Calu3 (cell line): ENCODE results near the gene IGSF9. TPM values are rescaled to one million over a fixed set of nuclear protein-coding genes. Genes with fewer than 3 reads are reported as not detected.

ENCODE experiments used
- BruUV-seq: library from RNA; stranded (reverse); fragments of 400-500 nt; replicated peaks from 2 replicates; lab custom pipeline; 2021; lab: Mats Ljungman, UMichigan
- CTCF ChIA-PET: fragments of 300-600 bp; sonication (Branson Sonifier 250); formaldehyde crosslinking; loops from one replicate; lab custom pipeline; 2022; ENCODE audit warnings: antibody characterized with exemption; lab: Charles Lee
- DNase-seq: peaks from one replicate; pipeline ENCODE4 v3.0.0; 2022
- H3K27ac Mint-ChIP-seq: one replicate; pipeline ENCODE4 v1.8.0; 2022; ENCODE audit warnings: mixed read lengths; ENCODE audit not compliant: unreplicated experiment
- H3K27me3 Mint-ChIP-seq: one replicate; pipeline ENCODE4 v1.8.0; 2022; ENCODE audit warnings: mixed read lengths; ENCODE audit not compliant: unreplicated experiment
- H3K36me3 Mint-ChIP-seq: one replicate; pipeline ENCODE4 v1.8.0; 2022; ENCODE audit warnings: mild to moderate bottlenecking, moderate library complexity, mixed read lengths; ENCODE audit not compliant: insufficient read depth, unreplicated experiment
- H3K4me1 Mint-ChIP-seq: one replicate; pipeline ENCODE4 v1.8.0; 2022; ENCODE audit warnings: mild to moderate bottlenecking, low read depth, mixed read lengths; ENCODE audit not compliant: unreplicated experiment
- H3K4me3 Mint-ChIP-seq: one replicate; pipeline ENCODE4 v1.8.0; 2022; ENCODE audit warnings: mild to moderate bottlenecking, low read depth, moderate library complexity, mixed read lengths; ENCODE audit not compliant: unreplicated experiment
- H3K9me3 Mint-ChIP-seq: one replicate; pipeline ENCODE4 v1.8.0; 2022; ENCODE audit warnings: low read depth, mixed read lengths; ENCODE audit not compliant: unreplicated experiment
- intact Hi-C: fragments of 100-400 bp; cut with micrococcal nuclease; formaldehyde crosslinking; loops from one replicate; pipeline ENCODE4 v1.10.0; 2022; ENCODE audit not compliant: unreplicated experiment
- total RNA-seq: library from RNA; stranded (reverse); gene quantifications from 2 replicates; pipeline ENCODE4 v1.2.3, GENCODE V29; 2022
- TF ChIP-seq, protein P1 (sequence below): fragments of 200-600 bp; IDR thresholded peaks from one replicate; pipeline ENCODE4 v1.8.0; 2022; ENCODE audit warnings: antibody characterized with exemption; ENCODE audit not compliant: unreplicated experiment

IGSF9 gene
- total RNA-seq, 1 experiment from 2014 or later, result 7.6 TPM

DNA sequence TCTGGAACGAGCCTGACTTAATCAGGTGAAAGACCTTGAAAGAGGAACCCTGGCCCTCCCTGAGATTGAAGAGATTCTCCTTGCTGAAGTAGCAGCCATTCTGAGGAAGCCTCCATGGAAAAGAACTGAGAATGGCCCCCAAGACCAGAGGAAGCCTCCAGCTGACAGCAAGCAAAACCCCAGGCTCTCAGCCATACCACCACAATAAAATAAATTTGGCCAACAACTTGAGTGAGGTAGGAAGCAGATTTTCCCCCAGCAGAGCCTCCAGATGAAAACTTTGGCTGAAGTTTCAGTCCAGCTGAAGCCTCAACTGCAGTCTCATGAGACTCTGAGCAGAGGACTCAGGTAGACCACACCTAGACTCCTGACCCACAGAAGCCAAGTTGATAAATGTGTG, 42.6 kb upstream of the IGSF9 start:
- H3K4me1 Mint-ChIP-seq, result no peaks in the 10 kb centered on the region
- peaks cover 39% of the 10 kb centered on the region for H3K27me3 Mint-ChIP-seq
- CTCF ChIA-PET, result no interaction called here
- intact Hi-C loops, result no loop called here
- DNase-seq, result no peak
- H3K9me3 Mint-ChIP-seq, result no peaks in the 10 kb centered on the region
- no peak overlapping the region for H3K4me3 Mint-ChIP-seq
- no peaks in the 10 kb centered on the region for H3K36me3 Mint-ChIP-seq
- TF ChIP-seq, protein P1, sequence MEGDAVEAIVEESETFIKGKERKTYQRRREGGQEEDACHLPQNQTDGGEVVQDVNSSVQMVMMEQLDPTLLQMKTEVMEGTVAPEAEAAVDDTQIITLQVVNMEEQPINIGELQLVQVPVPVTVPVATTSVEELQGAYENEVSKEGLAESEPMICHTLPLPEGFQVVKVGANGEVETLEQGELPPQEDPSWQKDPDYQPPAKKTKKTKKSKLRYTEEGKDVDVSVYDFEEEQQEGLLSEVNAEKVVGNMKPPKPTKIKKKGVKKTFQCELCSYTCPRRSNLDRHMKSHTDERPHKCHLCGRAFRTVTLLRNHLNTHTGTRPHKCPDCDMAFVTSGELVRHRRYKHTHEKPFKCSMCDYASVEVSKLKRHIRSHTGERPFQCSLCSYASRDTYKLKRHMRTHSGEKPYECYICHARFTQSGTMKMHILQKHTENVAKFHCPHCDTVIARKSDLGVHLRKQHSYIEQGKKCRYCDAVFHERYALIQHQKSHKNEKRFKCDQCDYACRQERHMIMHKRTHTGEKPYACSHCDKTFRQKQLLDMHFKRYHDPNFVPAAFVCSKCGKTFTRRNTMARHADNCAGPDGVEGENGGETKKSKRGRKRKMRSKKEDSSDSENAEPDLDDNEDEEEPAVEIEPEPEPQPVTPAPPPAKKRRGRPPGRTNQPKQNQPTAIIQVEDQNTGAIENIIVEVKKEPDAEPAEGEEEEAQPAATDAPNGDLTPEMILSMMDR, result no peak
- H3K27ac Mint-ChIP-seq, result no peak overlapping the region
- no TSS peak for BruUV-seq

DNA sequence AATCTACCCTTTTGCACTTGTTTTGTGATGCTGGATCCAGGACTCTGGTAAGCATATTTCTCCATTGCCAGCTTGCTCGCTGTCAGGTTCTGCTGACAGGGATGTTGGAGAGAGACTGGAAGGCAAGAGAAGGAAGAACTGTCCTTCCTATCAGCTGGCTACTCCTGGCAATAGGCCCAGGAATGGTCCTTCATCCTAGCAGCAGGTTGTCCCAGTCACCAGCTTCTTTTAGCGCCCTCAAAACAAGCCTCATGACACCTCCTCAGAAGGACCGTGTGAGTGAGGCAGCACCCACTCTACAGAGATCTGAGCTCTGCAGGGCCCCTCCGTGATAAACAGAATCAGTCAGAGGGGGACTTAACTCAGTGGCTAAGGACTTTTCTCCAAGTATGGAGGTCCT, 41.8 kb upstream of the IGSF9 start:
- H3K27ac Mint-ChIP-seq, result no peak overlapping the region
- DNase-seq, result no peak
- TF ChIP-seq, protein P1, result no peak
- intact Hi-C loops, result no loop called here
- no peaks in the 10 kb centered on the region for H3K36me3 Mint-ChIP-seq
- no peak overlapping the region for H3K4me3 Mint-ChIP-seq
- no peaks in the 10 kb centered on the region for H3K9me3 Mint-ChIP-seq
- BruUV-seq, result no TSS peak
- peaks cover 47% of the 10 kb centered on the region for H3K27me3 Mint-ChIP-seq
- no peaks in the 10 kb centered on the region for H3K4me1 Mint-ChIP-seq
- CTCF ChIA-PET, result no interaction called here

DNA sequence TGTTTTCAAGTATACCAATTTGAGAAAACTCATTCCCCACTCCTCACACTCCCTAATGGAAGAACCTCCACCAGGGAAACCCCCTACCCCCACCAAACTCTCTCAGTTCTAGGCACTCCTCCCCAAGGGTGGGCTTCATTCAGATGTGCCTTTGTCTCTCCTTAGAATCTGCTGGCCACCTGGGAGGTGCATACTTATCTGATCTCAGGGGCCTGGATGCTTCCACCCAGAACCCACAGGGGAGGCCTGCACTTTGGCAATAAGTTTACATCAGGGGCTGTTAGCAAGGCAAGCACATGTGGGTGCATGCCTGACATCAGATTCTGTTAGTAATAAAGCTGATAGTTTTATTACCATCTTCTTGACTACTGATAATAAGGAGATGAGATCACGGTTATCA, 41.1 kb upstream of the IGSF9 start:
- H3K4me1 Mint-ChIP-seq, result no peaks in the 10 kb centered on the region
- DNase-seq, result no peak
- TF ChIP-seq, protein P1, result no peak
- peaks cover 54% of the 10 kb centered on the region for H3K27me3 Mint-ChIP-seq
- intact Hi-C loops, result no loop called here
- H3K27ac Mint-ChIP-seq, result no peak overlapping the region
- no peak overlapping the region for H3K4me3 Mint-ChIP-seq
- CTCF ChIA-PET, result no interaction called here
- BruUV-seq, result no TSS peak
- H3K36me3 Mint-ChIP-seq, result no peaks in the 10 kb centered on the region
- H3K9me3 Mint-ChIP-seq, result no peaks in the 10 kb centered on the region

DNA sequence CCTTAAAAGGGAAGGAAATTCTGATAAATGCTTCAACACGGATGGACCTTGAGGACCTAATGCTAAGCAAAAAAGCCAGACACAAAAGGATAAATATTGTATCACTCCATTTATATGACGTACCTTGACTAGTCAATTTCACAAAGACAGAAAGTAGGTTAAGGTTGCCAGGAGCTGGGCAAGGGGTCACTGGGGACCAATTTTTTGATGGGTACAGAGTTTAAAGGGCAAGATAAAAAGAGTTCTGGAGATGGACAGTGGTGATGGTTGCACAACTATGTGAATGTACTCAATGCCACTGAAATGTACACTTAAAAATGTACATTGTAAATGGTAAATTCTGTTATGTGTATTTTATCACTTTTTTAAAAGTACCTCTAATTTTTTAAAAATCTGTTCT, 40.7 kb upstream of the IGSF9 start:
- CTCF ChIA-PET, result interaction anchor here (0.6 kb wide), 1 partner anchor 55 kb away, joined by 5 read pairs; no protein-coding TSS in a partner anchor

More for the DNA sequence above, 40.7 kb upstream of the IGSF9 start:
- Mint-ChIP-seq H3K36me3 (no peaks in the 10 kb centered on the region), H3K4me1 (no peaks in the 10 kb centered on the region), H3K9me3 (no peaks in the 10 kb centered on the region), H3K27ac (no peak overlapping the region), H3K4me3 (no peak overlapping the region), H3K27me3 (peaks cover 57% of the 10 kb centered on the region)
- intact Hi-C loops, result no loop called here
- DNase-seq, result no peak
- TF ChIP-seq, protein P1, result no peak
- BruUV-seq, result no TSS peak
